ENCODE measurements around the gene ZFY.

- TF ChIP-seq RAD21 (IDR thresholded peaks at IDR 0.05; ENCODE audit: insufficient read depth, low read depth, low read length) = no peak
- TF ChIP-seq NBN (IDR thresholded peaks at IDR 0.05) = no peak
- no peak for TF ChIP-seq NFYB (IDR thresholded peaks at IDR 0.05; ENCODE audit: insufficient read depth, low read depth, low read length)
- TF ChIP-seq TCF3 (IDR thresholded peaks at IDR 0.05; ENCODE audit: borderline replicate concordance, insufficient read depth, low read depth, low read length) = no peak
- no peak for TF ChIP-seq SIN3A (IDR thresholded peaks at IDR 0.05; ENCODE audit: low read depth, low read length)
Observed at GRCh38 chrY:2979283-2979682, 44.1 kb downstream of the ZFY start.
